HuH-7 (cell line): ENCODE data around the gene MAP3K5.

Source experiments
- DNase-seq: peaks from one replicate; pipeline ENCODE4 v3.0.0; 2011; ENCODE audit warnings: low spot score

Gene MAP3K5

GRCh38 chr6:136684466-136684865 lies 107.8 kb downstream of the MAP3K5 start:
- DNase-seq: no peak

- no peak for DNase-seq
These were observed 108.9 kb downstream of the MAP3K5 start for GRCh38 chr6:136683209-136683941.

GRCh38 chr6:136682292-136682691 lies 110.0 kb downstream of the MAP3K5 start:
- no peak for DNase-seq

GRCh38 chr6:136677822-136678221 lies 114.5 kb downstream of the MAP3K5 start:
- no peak for DNase-seq

GRCh38 chr6:136677344-136677743 lies 114.9 kb downstream of the MAP3K5 start:
- no peak for DNase-seq

GRCh38 chr6:136676075-136676474 lies 116.2 kb downstream of the MAP3K5 start:
- DNase-seq: no peak

GRCh38 chr6:136673571-136673970 lies 118.7 kb downstream of the MAP3K5 start:
- DNase-seq: no peak

GRCh38 chr6:136672144-136672543 lies 120.1 kb downstream of the MAP3K5 start:
- no peak for DNase-seq

GRCh38 chr6:136669299-136669699 lies 123.0 kb downstream of the MAP3K5 start:
- peak; percentile 7 for DNase-seq

- DNase-seq: no peak
These were observed 123.7 kb downstream of the MAP3K5 start for GRCh38 chr6:136668571-136668970.

GRCh38 chr6:136666041-136666440 lies 126.2 kb downstream of the MAP3K5 start:
- DNase-seq: no peak

- DNase-seq: no peak
These were observed 129.7 kb downstream of the MAP3K5 start for GRCh38 chr6:136662347-136663237.

- DNase-seq: no peak
These were observed 131.6 kb downstream of the MAP3K5 start for GRCh38 chr6:136660727-136661126.

GRCh38 chr6:136659991-136660499 lies 132.2 kb downstream of the MAP3K5 start:
- no peak for DNase-seq

- DNase-seq: no peak
These were observed 133.6 kb downstream of the MAP3K5 start for GRCh38 chr6:136658711-136659110.

- DNase-seq: no peak
These were observed 134.6 kb downstream of the MAP3K5 start for GRCh38 chr6:136657666-136658065.

GRCh38 chr6:136656121-136656520 lies 136.2 kb downstream of the MAP3K5 start:
- DNase-seq: no peak

GRCh38 chr6:136655239-136656014 lies 136.8 kb downstream of the MAP3K5 start:
- no peak for DNase-seq

- no peak for DNase-seq
These were observed 138.2 kb downstream of the MAP3K5 start for GRCh38 chr6:136654086-136654485.

- DNase-seq: no peak
These were observed 139.6 kb downstream of the MAP3K5 start for GRCh38 chr6:136652656-136653055.

GRCh38 chr6:136651982-136652381 lies 140.3 kb downstream of the MAP3K5 start:
- no peak for DNase-seq

- DNase-seq: no peak
These were observed 144.9 kb downstream of the MAP3K5 start for GRCh38 chr6:136647363-136647852.
